ENCODE measurements around the gene OR2S2. TPM values are rescaled to one million over a fixed set of nuclear protein-coding genes. Genes with fewer than 3 reads are reported as not detected.

Gene OR2S2
- total RNA-seq, 1 donor from 2014 or later, result not detected

DNA sequence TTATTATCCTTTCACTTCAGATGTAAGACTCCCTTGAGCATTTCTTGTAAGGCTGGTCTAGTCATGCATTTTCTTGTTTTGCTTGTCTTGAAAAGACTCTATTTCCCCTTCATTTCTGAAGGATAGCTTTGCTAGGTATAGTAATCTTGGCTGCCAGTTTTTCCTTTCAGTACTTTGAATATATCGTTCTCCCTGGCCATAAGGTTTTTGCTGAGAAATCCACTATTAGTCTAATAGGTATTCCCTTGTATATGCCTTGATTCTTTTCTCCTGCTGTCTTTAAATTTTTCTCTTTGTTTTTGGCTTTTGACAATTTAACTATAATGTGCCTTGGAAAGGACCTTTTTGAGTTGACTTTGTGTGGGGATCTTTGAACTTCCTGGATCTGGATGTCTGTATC is 16.8 kb upstream of the OR2S2 start:
- H3K4me3 Mint-ChIP-seq (ENCODE audit: unreplicated experiment), result no peak overlapping the region
- no peaks in the 10 kb centered on the region for H3K27me3 Mint-ChIP-seq (ENCODE audit: unreplicated experiment)
- H3K9me3 Mint-ChIP-seq (ENCODE audit: unreplicated experiment), result peaks cover 4% of the 10 kb centered on the region
- TF ChIP-seq, protein P1, sequence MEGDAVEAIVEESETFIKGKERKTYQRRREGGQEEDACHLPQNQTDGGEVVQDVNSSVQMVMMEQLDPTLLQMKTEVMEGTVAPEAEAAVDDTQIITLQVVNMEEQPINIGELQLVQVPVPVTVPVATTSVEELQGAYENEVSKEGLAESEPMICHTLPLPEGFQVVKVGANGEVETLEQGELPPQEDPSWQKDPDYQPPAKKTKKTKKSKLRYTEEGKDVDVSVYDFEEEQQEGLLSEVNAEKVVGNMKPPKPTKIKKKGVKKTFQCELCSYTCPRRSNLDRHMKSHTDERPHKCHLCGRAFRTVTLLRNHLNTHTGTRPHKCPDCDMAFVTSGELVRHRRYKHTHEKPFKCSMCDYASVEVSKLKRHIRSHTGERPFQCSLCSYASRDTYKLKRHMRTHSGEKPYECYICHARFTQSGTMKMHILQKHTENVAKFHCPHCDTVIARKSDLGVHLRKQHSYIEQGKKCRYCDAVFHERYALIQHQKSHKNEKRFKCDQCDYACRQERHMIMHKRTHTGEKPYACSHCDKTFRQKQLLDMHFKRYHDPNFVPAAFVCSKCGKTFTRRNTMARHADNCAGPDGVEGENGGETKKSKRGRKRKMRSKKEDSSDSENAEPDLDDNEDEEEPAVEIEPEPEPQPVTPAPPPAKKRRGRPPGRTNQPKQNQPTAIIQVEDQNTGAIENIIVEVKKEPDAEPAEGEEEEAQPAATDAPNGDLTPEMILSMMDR (IDR thresholded peaks at IDR 0.05; ENCODE audit: unreplicated experiment), result no peak
- H3K4me1 Mint-ChIP-seq (ENCODE audit: unreplicated experiment), result peaks cover 3% of the 10 kb centered on the region
- H3K27ac Mint-ChIP-seq (ENCODE audit: unreplicated experiment), result no peak overlapping the region
- peaks cover 8% of the 10 kb centered on the region for H3K36me3 Mint-ChIP-seq (ENCODE audit: low read depth, unreplicated experiment)
- no peak for DNase-seq (ENCODE audit: low spot score)

GRCh38 chr9:35972093-35972492 is 14.1 kb upstream of the OR2S2 start:
- H3K4me1 Mint-ChIP-seq (ENCODE audit: unreplicated experiment), result peaks cover 3% of the 10 kb centered on the region
- peak; percentile 39 for DNase-seq (ENCODE audit: low spot score)
- TF ChIP-seq, protein P1 (IDR thresholded peaks at IDR 0.05; ENCODE audit: unreplicated experiment), result no peak
- no peak overlapping the region for H3K27ac Mint-ChIP-seq (ENCODE audit: unreplicated experiment)
- H3K36me3 Mint-ChIP-seq (ENCODE audit: low read depth, unreplicated experiment), result peaks cover 8% of the 10 kb centered on the region
- peak overlapping the region; percentile 11 for H3K4me3 Mint-ChIP-seq (ENCODE audit: unreplicated experiment)
- H3K27me3 Mint-ChIP-seq (ENCODE audit: unreplicated experiment), result no peaks in the 10 kb centered on the region
- H3K9me3 Mint-ChIP-seq (ENCODE audit: unreplicated experiment), result peaks cover 4% of the 10 kb centered on the region

GRCh38 chr9:35967042-35967441 is 9.1 kb upstream of the OR2S2 start:
- TF ChIP-seq, protein P1 (IDR thresholded peaks at IDR 0.05; ENCODE audit: unreplicated experiment), result no peak
- H3K27me3 Mint-ChIP-seq (ENCODE audit: unreplicated experiment), result no peaks in the 10 kb centered on the region
- H3K4me1 Mint-ChIP-seq (ENCODE audit: unreplicated experiment), result no peaks in the 10 kb centered on the region
- no peaks in the 10 kb centered on the region for H3K36me3 Mint-ChIP-seq (ENCODE audit: low read depth, unreplicated experiment)
- DNase-seq (ENCODE audit: low spot score), result no peak
- H3K27ac Mint-ChIP-seq (ENCODE audit: unreplicated experiment), result no peak overlapping the region
- H3K4me3 Mint-ChIP-seq (ENCODE audit: unreplicated experiment), result no peak overlapping the region
- H3K9me3 Mint-ChIP-seq (ENCODE audit: unreplicated experiment), result no peaks in the 10 kb centered on the region

DNA sequence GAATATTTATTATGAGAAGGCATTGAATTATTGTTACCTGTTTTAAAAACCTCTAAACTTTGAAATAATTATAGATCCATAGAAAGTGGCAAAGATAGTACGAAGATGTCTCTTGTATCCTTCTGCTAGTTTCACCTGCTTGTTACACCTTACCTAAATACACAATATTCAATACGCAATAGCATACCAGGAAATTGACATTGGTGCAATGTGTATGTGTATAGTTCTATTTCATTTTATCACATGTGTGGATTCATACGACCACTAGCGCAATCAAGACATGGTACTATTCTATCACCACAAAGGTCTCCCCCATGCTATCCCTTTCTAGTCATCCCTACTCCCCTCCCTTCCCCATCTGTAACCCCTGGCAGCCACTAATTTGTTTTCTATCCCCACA is 8.5 kb upstream of the OR2S2 start:
- no peak overlapping the region for H3K4me3 Mint-ChIP-seq (ENCODE audit: unreplicated experiment)
- H3K9me3 Mint-ChIP-seq (ENCODE audit: unreplicated experiment), result no peaks in the 10 kb centered on the region
- H3K27me3 Mint-ChIP-seq (ENCODE audit: unreplicated experiment), result no peaks in the 10 kb centered on the region
- no peaks in the 10 kb centered on the region for H3K36me3 Mint-ChIP-seq (ENCODE audit: low read depth, unreplicated experiment)
- no peak overlapping the region for H3K27ac Mint-ChIP-seq (ENCODE audit: unreplicated experiment)
- TF ChIP-seq, protein P1 (IDR thresholded peaks at IDR 0.05; ENCODE audit: unreplicated experiment), result no peak
- DNase-seq (ENCODE audit: low spot score), result no peak
- no peaks in the 10 kb centered on the region for H3K4me1 Mint-ChIP-seq (ENCODE audit: unreplicated experiment)

- Mint-ChIP-seq H3K27me3 (ENCODE audit: unreplicated experiment) (no peaks in the 10 kb centered on the region), H3K36me3 (ENCODE audit: low read depth, unreplicated experiment) (no peaks in the 10 kb centered on the region), H3K27ac (ENCODE audit: unreplicated experiment) (no peak overlapping the region), H3K4me3 (ENCODE audit: unreplicated experiment) (no peak overlapping the region), H3K4me1 (ENCODE audit: unreplicated experiment) (peaks cover 7% of the 10 kb centered on the region), H3K9me3 (ENCODE audit: unreplicated experiment) (no peaks in the 10 kb centered on the region)
- TF ChIP-seq, protein P1 (IDR thresholded peaks at IDR 0.05; ENCODE audit: unreplicated experiment), result no peak
- no peak for DNase-seq (ENCODE audit: low spot score)
Observed at GRCh38 chr9:35965011-35965410, 7.1 kb upstream of the OR2S2 start.

Data from endothelial cell (in vitro differentiated cells).